ENCODE data around the gene OR2V1.
"Not testable (repeated sequence)": the region's sequence is repeated elsewhere in the genome, so short reads cannot be mapped to it uniquely, and the experiment has no call there.

OR2V1 gene

DNA sequence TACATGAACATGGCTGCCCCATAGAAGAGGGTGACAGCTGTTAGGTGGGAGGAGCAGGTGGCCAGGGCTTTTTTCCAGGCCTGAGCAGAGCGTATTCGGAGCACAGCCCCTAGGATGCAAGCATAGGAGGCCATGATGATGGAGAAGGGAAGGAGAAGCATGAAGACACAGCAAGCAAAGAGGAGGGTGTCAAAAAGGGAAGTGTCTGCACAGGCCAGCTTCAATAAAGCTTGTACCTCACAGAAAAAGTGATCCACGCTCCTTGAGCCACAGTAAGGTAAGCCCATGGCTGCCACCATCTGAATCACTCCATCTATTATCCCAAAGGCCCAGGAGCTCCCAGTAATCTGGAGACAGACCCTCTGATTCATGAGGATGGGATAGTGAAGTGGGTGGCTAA, 6.4 kb downstream of the OR2V1 start:
- no peak overlapping the region for H3K4me3 Mint-ChIP-seq
- no peak overlapping the region for H3K27ac Mint-ChIP-seq
- H3K27me3 Mint-ChIP-seq = peaks cover 43% of the 10 kb centered on the region
- no peaks in the 10 kb centered on the region for H3K36me3 Mint-ChIP-seq
- no peaks in the 10 kb centered on the region for H3K9me3 Mint-ChIP-seq (ENCODE audit: low read depth)
- no peaks in the 10 kb centered on the region for H3K4me1 Mint-ChIP-seq (ENCODE audit: low read depth)

DNA sequence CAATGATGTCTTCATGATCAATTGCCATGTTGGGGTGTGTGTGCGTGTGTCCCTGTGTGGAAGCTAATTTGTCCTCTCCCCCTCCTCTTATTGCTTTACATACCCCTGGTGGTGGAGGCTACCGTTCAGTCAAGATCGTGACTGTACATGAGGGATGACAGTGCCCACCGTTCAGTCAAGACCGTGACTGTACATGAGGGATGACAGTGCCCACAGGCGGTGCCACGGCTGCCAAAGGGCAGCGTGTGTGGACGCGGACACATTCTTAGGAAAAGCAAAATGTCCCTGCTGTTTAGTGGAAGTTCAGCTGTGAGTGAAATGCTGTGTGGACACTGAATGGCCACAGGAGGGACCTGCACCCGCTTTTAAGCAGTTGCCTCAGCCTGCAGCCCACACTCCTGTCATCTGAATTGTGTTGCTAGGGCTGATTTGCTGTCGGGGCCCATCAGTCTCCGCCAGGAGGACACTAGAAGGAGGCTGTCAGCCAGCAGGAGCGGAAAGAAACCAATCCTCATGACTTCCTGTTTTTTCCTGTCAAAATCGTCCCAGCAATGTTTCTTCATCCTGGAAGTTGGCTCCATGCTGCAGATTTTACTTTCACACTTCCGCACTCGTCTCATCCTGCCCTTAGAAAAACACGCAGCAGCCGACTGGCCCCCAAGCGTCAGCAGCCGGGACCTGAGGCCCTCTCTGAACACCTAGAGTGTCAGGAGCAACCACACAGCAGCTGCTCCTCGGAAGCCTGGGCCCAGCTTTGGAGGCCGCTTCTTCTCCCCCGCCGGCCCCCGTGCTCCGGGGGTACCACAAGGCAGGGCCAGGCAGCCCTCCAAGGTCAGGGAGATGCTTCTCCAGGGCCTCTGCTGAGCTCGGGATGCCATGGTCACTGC, 9.1 kb downstream of the OR2V1 start:
- Mint-ChIP-seq H3K9me3 (ENCODE audit: low read depth) (no peaks in the 10 kb centered on the region), H3K4me1 (ENCODE audit: low read depth) (no peaks in the 10 kb centered on the region), H3K4me3 (no peak overlapping the region), H3K36me3 (no peaks in the 10 kb centered on the region), H3K27me3 (peaks cover 48% of the 10 kb centered on the region), H3K27ac (no peak overlapping the region)

DNA sequence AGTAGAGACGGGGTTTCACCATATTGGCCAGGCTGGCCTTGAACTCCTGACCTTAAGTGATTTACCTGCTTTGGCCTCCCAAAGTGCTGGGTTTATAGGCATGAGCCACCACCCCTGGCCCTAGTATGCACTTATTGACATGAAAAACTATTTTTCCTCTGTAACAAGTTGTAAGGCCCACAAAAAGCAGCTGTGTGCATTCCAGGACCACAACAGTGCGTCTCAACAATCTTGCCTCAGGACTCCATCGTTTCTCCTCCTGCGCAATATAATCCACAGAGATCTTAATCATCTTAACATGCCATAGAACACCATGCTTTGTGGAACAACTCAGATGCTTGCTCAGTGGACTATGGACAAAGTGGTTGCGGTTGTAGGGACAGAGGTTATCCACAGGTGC, 10.2 kb downstream of the OR2V1 start:
- no peak overlapping the region for H3K4me3 Mint-ChIP-seq
- no peaks in the 10 kb centered on the region for H3K36me3 Mint-ChIP-seq
- peaks cover 53% of the 10 kb centered on the region for H3K27me3 Mint-ChIP-seq
- H3K4me1 Mint-ChIP-seq (ENCODE audit: low read depth) = no peaks in the 10 kb centered on the region
- no peak overlapping the region for H3K27ac Mint-ChIP-seq
- no peaks in the 10 kb centered on the region for H3K9me3 Mint-ChIP-seq (ENCODE audit: low read depth)

DNA sequence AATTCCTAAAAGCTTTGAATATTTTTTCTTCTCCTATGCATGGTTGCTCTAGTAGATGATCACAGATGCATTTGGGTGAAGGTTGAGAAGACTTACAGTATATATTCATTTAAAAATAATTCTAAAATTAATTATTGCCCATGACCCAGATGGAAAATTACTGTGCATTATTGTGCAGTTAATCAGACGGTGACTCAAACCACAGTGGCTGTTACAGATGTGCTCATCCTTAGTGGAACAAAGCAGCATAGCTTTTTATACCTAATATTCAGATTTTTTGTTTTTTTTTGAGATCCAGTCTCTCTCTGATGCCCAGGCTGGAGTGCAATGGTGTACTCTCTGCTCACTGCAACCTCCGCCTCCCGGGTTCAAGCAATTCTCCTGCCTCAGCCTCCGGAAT, 10.7 kb downstream of the OR2V1 start:
- Mint-ChIP-seq H3K27ac (no peak overlapping the region), H3K36me3 (no peaks in the 10 kb centered on the region), H3K4me3 (no peak overlapping the region), H3K9me3 (ENCODE audit: low read depth) (no peaks in the 10 kb centered on the region), H3K27me3 (peaks cover 55% of the 10 kb centered on the region), H3K4me1 (ENCODE audit: low read depth) (peaks cover 3% of the 10 kb centered on the region)

DNA sequence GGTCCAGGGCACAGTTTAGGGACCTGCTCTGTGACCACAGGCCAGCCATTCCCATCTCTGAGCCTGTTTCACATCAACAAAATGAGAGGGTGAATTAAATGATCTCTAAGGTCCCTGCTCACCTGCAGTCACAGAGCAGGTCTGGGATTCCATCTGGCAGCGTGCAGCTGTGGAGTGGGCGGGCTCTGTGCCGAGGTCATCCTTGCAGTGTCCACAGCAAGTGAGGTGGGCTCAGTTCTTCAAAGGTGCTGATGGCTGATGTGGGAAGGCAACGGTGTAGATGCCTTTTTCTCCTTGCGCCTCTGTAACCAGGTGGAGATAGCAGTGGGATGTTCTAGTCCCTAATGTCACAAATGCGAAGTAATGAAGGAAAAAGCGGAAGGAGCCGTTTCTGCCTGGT, 11.9 kb downstream of the OR2V1 start:
- Mint-ChIP-seq H3K27me3 (peaks cover 62% of the 10 kb centered on the region), H3K4me3 (no peak overlapping the region), H3K4me1 (ENCODE audit: low read depth) (peaks cover 10% of the 10 kb centered on the region), H3K36me3 (no peaks in the 10 kb centered on the region), H3K9me3 (ENCODE audit: low read depth) (no peaks in the 10 kb centered on the region), H3K27ac (no peak overlapping the region)

DNA sequence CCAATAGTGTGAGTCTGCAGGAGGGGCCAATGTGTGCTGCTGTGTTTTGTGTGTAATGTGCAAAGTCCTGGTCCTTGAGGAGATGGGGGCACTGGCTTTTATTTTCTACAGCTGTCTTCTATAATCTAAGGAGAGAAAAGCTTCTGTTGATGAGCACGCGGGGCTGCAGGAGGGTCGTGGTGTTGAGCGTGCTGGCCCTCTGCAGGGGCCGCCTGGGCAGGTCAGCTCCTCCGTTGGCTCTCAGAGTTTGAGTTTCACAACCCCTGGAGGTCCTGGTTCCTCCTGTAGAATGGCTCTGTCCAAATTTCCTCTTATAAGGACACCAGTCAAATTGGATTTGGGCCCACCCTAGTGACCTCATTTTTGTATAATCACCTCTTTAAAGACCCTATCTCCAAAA, 12.6 kb downstream of the OR2V1 start:
- Mint-ChIP-seq H3K4me1 (ENCODE audit: low read depth) (peaks cover 10% of the 10 kb centered on the region), H3K4me3 (no peak overlapping the region), H3K36me3 (no peaks in the 10 kb centered on the region), H3K27me3 (peaks cover 65% of the 10 kb centered on the region), H3K9me3 (ENCODE audit: low read depth) (no peaks in the 10 kb centered on the region), H3K27ac (no peak overlapping the region)

DNA sequence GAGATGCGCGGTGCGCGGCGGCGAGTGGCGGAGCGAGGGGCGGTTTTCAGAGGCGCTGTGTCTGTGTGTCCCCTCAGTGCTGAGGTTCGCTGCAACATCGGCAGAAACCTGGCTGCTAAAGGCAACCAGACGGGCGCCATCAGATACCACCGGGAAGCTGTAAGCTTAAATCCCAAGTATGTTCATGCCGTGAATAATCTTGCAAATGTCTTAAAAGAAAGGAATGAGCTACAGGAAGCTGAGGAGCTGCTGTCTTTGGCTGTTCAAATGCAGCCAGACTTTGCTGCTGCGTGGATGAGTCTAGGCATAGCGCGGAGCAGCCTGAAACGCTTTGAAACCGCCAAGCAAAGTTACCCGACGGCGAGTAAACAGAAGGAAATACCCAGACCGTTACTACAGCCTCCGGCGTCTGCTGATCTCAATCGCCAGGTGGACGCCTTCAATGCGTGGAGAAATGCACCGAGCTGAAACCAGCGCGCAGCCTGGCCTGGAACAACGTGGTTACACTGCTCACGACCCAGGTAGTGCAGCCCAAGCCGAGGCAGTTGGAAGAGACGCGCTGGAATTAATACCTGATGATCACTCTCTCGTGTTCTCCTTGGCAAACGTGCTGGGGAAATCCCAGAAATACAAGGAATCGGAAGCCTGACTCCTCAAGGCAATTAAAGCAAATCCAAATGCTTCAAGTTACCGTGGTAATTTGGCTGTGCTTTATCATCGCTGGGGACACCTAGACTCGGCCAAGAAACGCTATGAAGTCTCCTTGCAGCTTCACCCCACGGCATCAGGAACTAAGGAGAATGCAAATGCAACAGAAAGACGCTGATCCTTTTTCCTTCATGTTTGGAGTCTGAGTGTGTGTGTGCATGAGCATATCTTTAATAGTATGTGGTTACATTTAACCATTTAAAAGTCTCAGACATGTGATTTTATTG, 15.9 kb downstream of the OR2V1 start:
- no peaks in the 10 kb centered on the region for H3K9me3 Mint-ChIP-seq (ENCODE audit: low read depth)
- no peaks in the 10 kb centered on the region for H3K36me3 Mint-ChIP-seq
- H3K27me3 Mint-ChIP-seq = peaks cover 60% of the 10 kb centered on the region
- peaks cover 10% of the 10 kb centered on the region for H3K4me1 Mint-ChIP-seq (ENCODE audit: low read depth)
- H3K27ac Mint-ChIP-seq = no peak overlapping the region
- no peak overlapping the region for H3K4me3 Mint-ChIP-seq

DNA sequence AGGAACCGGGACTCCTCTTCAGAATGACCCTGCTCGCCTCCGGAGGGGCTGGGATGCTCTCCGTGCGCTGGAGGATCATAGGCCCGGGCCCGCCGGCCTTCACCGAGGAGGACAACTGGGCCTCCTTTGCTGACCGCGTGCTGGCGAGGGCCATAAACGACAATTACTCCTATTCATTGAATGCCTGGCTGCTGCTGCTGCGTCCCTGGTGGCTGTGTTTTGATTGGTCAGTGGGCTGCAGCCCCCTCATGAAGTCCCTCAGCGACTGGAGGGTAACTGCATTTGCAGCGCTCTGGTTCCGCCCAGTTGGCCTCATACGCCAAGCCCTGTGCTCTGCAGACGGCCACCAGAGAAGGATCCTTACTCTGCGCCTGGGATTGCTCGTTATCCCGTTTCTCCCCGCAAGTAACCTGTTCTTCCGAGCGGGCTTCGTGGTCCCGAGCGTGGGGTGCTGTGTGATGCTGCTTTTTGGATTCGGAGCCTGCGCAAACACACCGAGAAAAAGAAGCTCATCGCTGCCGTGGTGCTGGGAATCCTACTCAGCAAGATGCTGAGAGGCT, 16.6 kb downstream of the OR2V1 start:
- H3K27ac Mint-ChIP-seq = no peak overlapping the region
- H3K4me3 Mint-ChIP-seq = no peak overlapping the region
- H3K4me1 Mint-ChIP-seq (ENCODE audit: low read depth) = peaks cover 10% of the 10 kb centered on the region
- peaks cover 63% of the 10 kb centered on the region for H3K27me3 Mint-ChIP-seq
- no peaks in the 10 kb centered on the region for H3K36me3 Mint-ChIP-seq
- no peaks in the 10 kb centered on the region for H3K9me3 Mint-ChIP-seq (ENCODE audit: low read depth)

DNA sequence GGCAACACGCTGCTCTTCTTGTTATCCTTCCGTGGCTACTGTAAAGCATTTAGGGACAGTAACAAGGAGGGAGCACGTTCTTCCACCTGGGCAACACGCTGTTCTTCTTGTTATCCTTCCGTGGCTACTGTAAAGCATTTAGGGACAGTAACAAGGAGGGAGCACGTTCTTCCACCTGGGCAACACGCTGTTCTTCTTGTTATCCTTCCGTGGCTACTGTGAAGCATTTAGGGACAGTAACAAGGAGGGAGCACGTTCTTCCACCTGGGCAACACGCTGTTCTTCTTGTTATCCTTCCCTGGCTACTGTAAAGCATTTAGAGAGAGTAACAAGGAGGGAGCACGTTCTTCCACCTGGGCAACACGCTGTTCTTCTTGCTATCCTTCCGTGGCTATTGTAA, 17.4 kb downstream of the OR2V1 start:
- peaks cover 56% of the 10 kb centered on the region for H3K27me3 Mint-ChIP-seq
- H3K4me3 Mint-ChIP-seq, H3K36me3 Mint-ChIP-seq: not testable (repeated sequence)

DNA sequence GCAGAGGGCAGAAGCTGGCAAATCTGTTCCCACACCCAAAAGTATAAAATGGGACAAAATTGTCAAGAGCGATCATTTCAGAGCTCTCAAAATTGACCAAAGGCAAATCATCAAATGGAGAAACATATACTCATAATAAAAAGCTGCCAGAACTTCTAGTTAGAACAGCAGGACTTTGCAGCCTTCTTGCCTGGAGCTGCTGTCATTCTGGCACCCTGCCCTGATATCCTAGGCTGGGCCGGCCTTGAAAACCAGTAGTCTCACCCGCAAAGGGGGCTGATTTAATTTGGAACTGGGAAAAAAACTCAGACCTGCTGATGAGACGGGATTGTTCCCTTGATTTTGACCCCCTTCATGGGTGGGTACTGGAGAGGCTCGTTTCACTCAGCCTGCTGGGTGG, 18.5 kb downstream of the OR2V1 start:
- Mint-ChIP-seq H3K27me3 (peaks cover 54% of the 10 kb centered on the region), H3K9me3 (ENCODE audit: low read depth) (no peaks in the 10 kb centered on the region), H3K27ac (no peak overlapping the region), H3K4me3 (no peak overlapping the region), H3K4me1 (ENCODE audit: low read depth) (peaks cover 10% of the 10 kb centered on the region), H3K36me3 (no peaks in the 10 kb centered on the region)

More for the DNA sequence above, 17.4 kb downstream of the OR2V1 start:
- not testable (repeated sequence) for H3K27ac Mint-ChIP-seq; H3K4me1 Mint-ChIP-seq (ENCODE audit: low read depth); H3K9me3 Mint-ChIP-seq (ENCODE audit: low read depth)

DNA sequence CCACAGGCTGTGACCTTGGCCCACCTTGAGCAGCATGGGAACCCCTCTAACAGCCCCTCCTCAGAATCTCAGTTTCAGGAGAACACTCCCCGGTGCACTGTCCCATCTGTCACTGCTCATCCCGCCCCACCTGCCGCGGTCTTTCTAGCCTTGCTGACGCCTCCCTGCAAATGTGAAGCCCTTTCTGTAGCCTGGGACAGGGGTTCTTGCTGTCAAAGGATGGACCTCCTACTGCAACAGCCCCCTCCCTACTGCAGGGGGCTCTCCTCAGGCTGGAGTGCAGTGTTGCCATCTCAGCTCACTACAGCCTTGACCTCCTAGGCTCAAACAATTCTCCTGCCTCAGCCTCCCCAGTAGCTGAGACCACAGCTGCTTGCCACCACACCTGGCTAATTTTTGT, 20.0 kb downstream of the OR2V1 start:
- Mint-ChIP-seq H3K4me1 (ENCODE audit: low read depth) (peaks cover 10% of the 10 kb centered on the region), H3K27ac (no peak overlapping the region), H3K4me3 (no peak overlapping the region), H3K27me3 (peaks cover 47% of the 10 kb centered on the region), H3K9me3 (ENCODE audit: low read depth) (no peaks in the 10 kb centered on the region), H3K36me3 (no peaks in the 10 kb centered on the region)

DNA sequence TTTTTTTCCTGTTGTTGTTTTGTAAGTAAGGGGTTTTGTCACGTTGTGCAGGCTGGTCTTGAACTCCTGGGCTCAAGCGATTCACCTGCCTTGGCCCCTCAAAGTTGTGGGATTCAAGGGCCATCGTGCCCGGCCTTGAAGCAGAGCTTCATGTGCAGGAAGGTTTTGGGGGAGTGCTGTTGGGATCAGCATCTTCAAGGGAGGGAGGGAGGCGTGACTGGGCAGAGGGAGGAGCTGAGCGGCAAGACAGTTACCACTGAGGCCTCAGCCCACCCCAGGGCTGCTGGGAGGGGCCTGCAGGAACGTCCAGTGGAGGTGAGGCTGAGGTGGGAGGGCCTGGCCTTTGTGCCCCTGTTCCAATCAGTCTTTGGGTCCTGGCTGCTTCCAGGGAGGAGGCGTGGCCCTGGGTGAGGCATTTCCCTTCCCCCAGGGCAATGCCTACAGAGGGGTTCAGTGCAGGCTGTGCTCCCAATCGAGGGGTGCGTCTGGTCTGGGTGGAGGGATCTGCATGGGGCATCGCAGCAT, 21.4 kb downstream of the OR2V1 start:
- no peaks in the 10 kb centered on the region for H3K36me3 Mint-ChIP-seq
- no peaks in the 10 kb centered on the region for H3K9me3 Mint-ChIP-seq (ENCODE audit: low read depth)
- peaks cover under 1% of the 10 kb centered on the region for H3K4me1 Mint-ChIP-seq (ENCODE audit: low read depth)
- H3K27ac Mint-ChIP-seq = no peak overlapping the region
- H3K27me3 Mint-ChIP-seq = peaks cover 38% of the 10 kb centered on the region
- H3K4me3 Mint-ChIP-seq = no peak overlapping the region

DNA sequence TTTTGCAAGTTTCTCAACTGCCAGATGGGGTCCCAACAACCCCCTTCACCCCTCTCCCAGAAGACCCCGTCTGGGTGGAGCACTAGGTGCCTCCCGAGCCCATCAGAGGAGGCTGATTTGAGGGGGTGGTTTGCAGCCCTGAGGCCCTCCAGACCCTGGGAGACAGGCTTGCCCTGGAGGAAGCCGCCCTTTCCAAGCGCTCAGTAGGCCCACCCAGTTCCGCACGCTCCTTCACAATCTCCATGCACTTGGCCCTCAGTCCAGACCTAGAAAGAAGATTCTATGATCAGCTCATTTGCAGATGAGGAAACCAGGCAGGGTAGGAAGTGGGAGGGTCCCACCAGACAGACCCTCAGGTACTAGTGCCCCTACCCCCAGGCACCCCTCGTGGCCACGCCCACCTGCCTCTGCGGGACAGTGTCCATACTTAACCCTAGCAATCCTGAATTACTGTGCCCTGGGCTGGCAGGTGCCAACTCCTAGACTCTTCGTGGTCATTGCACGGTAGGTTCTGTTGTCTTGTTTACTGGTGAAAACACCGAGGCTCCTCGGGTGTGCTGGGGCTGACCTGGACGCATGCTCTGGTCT, 22.3 kb downstream of the OR2V1 start:
- no peaks in the 10 kb centered on the region for H3K36me3 Mint-ChIP-seq
- no peak overlapping the region for H3K4me3 Mint-ChIP-seq
- peaks cover 5% of the 10 kb centered on the region for H3K4me1 Mint-ChIP-seq (ENCODE audit: low read depth)
- no peak overlapping the region for H3K27ac Mint-ChIP-seq
- no peaks in the 10 kb centered on the region for H3K9me3 Mint-ChIP-seq (ENCODE audit: low read depth)
- peaks cover 37% of the 10 kb centered on the region for H3K27me3 Mint-ChIP-seq

DNA sequence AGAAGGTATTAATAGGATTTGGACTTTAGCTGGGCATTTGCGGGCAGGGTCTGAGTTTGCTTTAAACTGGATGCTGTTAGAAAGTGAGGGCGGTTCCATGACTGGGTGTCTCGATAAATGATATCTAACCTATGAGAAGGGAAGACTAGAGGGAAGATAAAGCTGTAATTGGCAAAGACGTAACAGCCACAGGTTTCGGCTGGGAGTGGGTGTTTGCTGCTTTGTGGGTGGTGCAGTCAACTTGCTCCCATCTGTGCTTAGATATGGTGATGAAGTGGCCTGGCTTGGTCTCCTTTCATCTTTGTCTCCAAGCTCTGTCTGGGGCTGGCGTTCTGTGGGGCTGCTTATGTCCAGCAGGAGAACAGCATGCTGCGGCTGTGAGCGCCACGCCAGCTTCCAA, 23.3 kb downstream of the OR2V1 start:
- Mint-ChIP-seq H3K4me3 (no peak overlapping the region), H3K27ac (no peak overlapping the region), H3K9me3 (ENCODE audit: low read depth) (no peaks in the 10 kb centered on the region), H3K4me1 (ENCODE audit: low read depth) (peaks cover 5% of the 10 kb centered on the region), H3K36me3 (no peaks in the 10 kb centered on the region), H3K27me3 (peaks cover 37% of the 10 kb centered on the region)

Measured in activated naive CD8-positive, alpha-beta T cell (primary cell).